GM19397 (cell line): ENCODE data around the gene TPD52L1.
"Not testable (repeated sequence)": the region's sequence is repeated elsewhere in the genome, so short reads cannot be mapped to it uniquely, and the experiment has no call there.

Source experiments
- ATAC-seq: cut with Tn5 transposase; IDR thresholded peaks from one replicate; pipeline ENCODE4 v1.9.1; 2021; ENCODE audit warnings: mild to moderate bottlenecking, moderate library complexity; ENCODE audit not compliant: unreplicated experiment

TPD52L1 gene

GRCh38 chr6:125268765-125269164 is 115.2 kb downstream of the TPD52L1 start:
- no peak for ATAC-seq

GRCh38 chr6:125269328-125269985 is 115.9 kb downstream of the TPD52L1 start:
- ATAC-seq: no peak

- ATAC-seq: no peak
Measured at GRCh38 chr6:125270380-125270779, 116.8 kb downstream of the TPD52L1 start.

- ATAC-seq: no peak
Measured at GRCh38 chr6:125271486-125272159, 118.0 kb downstream of the TPD52L1 start.

- ATAC-seq: no peak
Measured at GRCh38 chr6:125273251-125273650, 119.7 kb downstream of the TPD52L1 start.

- no peak for ATAC-seq
Measured at GRCh38 chr6:125273965-125274364, 120.4 kb downstream of the TPD52L1 start.

GRCh38 chr6:125274935-125275334 is 121.4 kb downstream of the TPD52L1 start:
- no peak for ATAC-seq

GRCh38 chr6:125275779-125276178 is 122.2 kb downstream of the TPD52L1 start:
- ATAC-seq: no peak

GRCh38 chr6:125277838-125278237 is 124.3 kb downstream of the TPD52L1 start:
- no peak for ATAC-seq

- ATAC-seq: no peak
Measured at GRCh38 chr6:125279961-125280360, 126.4 kb downstream of the TPD52L1 start.

- ATAC-seq: not testable (repeated sequence)
Measured at GRCh38 chr6:125280370-125281035, 126.9 kb downstream of the TPD52L1 start.

- not testable (repeated sequence) for ATAC-seq
Measured at GRCh38 chr6:125282470-125282869, 128.9 kb downstream of the TPD52L1 start.

- ATAC-seq: no peak
Measured at GRCh38 chr6:125285353-125285752, 131.8 kb downstream of the TPD52L1 start.

GRCh38 chr6:125285936-125286335 is 132.4 kb downstream of the TPD52L1 start:
- no peak for ATAC-seq

GRCh38 chr6:125287718-125288117 is 134.1 kb downstream of the TPD52L1 start:
- no peak for ATAC-seq

- no peak for ATAC-seq
Measured at GRCh38 chr6:125293587-125293986, 140.0 kb downstream of the TPD52L1 start.

GRCh38 chr6:125294036-125294435 is 140.5 kb downstream of the TPD52L1 start:
- ATAC-seq: no peak

- no peak for ATAC-seq
Measured at GRCh38 chr6:125294925-125295324, 141.4 kb downstream of the TPD52L1 start.

- no peak for ATAC-seq
Measured at GRCh38 chr6:125296471-125296870, 142.9 kb downstream of the TPD52L1 start.

- ATAC-seq: no peak
Measured at GRCh38 chr6:125299257-125299656, 145.7 kb downstream of the TPD52L1 start.

GRCh38 chr6:125300992-125301434 is 147.4 kb downstream of the TPD52L1 start:
- no peak for ATAC-seq
